ENCODE measurements around the gene UNC119B. TPM values are rescaled to one million over a fixed set of nuclear protein-coding genes. Genes with fewer than 3 reads are reported as not detected.

The UNC119B gene
- total RNA-seq, 1 donor from 2014 or later: 26.8 TPM

DNA sequence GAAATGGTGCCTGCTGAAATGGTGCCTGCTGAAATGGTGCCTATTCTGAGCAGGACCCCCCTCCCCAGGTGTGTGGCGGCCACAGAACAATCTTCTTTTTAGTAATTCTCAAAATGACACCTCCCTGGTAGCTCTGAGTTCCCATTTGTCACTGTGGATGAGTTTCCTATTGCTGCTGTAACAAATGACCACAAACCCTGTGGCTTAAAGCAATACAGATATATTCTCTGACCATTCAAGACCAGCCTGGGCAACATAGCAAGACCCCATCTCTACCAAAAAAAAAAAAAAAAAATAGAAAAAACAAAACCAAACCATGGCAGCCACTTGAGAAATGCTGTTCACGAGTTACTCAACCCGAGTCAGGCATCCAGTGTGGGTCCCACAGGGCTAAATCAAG lies 23.3 kb downstream of the UNC119B start:
- Histone ChIP-seq H3K4me3 (no peak overlapping the region), H3K36me3 (peaks cover 10 to 17% of the 10 kb centered on the region in 2 donors), H3K4me1 (no peaks in the 10 kb centered on the region), H3K9me3 (no peaks in the 10 kb centered on the region), H3K27ac (no peak overlapping the region), H3K27me3 (no peaks in the 10 kb centered on the region)
- DNase-seq (ENCODE audit: low spot score in 2 of 2): no peak
- intact Hi-C loops (cut with DNase I): no loop called here
- TF ChIP-seq CTCF (IDR thresholded peaks at IDR 0.05): no peak

DNA sequence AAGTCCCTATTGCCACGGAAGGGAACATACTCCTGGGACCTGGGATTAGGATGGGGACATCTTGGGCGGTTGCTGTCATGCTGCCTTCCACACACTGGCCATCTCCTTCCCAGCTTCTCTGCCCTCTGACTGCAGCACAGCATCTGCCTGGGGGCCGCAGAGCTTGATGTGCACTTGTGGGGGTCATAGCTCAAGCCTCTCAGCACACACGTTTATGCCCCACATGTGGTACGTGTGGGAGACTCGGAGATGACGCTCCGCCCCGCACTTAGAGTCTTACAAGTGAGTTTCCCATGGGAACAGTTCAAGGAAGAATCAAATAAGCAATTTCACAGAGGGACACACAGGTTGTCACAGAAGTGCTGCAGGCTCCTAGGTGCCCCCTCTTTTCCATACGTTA lies 24.0 kb downstream of the UNC119B start:
- intact Hi-C loops (cut with DNase I): no loop called here
- H3K36me3 ChIP-seq: peaks cover 14 to 24% of the 10 kb centered on the region in 2 donors
- H3K9me3 ChIP-seq: no peaks in the 10 kb centered on the region
- H3K27me3 ChIP-seq: no peaks in the 10 kb centered on the region
- no peak overlapping the region for H3K27ac ChIP-seq
- DNase-seq (ENCODE audit: low spot score in 2 of 2): no peak
- H3K4me3 ChIP-seq: no peak overlapping the region
- no peaks in the 10 kb centered on the region for H3K4me1 ChIP-seq
- no peak for TF ChIP-seq CTCF (IDR thresholded peaks at IDR 0.05)

DNA sequence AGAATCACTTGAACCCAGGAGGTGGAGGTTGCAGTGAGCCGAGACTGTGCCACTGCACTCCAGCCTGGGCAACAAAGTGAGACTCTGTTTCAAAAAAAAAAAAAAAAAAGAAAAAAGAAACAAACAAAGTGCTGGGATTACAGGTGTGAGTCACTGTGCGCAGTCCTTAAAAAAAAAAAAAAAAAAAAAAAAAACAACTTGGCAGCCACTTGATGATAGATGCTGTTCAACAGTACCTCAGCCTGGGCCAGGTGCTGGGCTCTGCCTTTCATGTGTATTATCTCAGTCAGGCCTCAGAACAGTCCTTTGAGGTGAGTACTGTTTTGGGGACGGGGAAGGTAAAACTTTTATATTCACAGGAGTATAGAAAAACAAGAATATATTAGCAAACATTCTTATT lies 24.9 kb downstream of the UNC119B start:
- DNase-seq (ENCODE audit: low spot score in 2 of 2): no peak
- TF ChIP-seq CTCF (IDR thresholded peaks at IDR 0.05): no peak
- Histone ChIP-seq H3K4me3 (no peak overlapping the region), H3K9me3 (no peaks in the 10 kb centered on the region), H3K36me3 (peaks cover 11 to 22% of the 10 kb centered on the region in 2 donors), H3K27me3 (no peaks in the 10 kb centered on the region), H3K27ac (no peak overlapping the region), H3K4me1 (no peaks in the 10 kb centered on the region)
- intact Hi-C loops (cut with DNase I): no loop called here

GRCh38 chr12:120736404-120737331 lies 26.4 kb downstream of the UNC119B start:
- H3K4me1 ChIP-seq: no peaks in the 10 kb centered on the region
- DNase-seq (ENCODE audit: low spot score in 2 of 2): no peak
- TF ChIP-seq CTCF (IDR thresholded peaks at IDR 0.05): no peak
- no peak overlapping the region for H3K4me3 ChIP-seq
- no peaks in the 10 kb centered on the region for H3K27me3 ChIP-seq
- intact Hi-C loops (cut with DNase I): no loop called here
- peaks cover 11 to 13% of the 10 kb centered on the region in 2 donors for H3K36me3 ChIP-seq
- H3K27ac ChIP-seq: no peak overlapping the region
- no peaks in the 10 kb centered on the region for H3K9me3 ChIP-seq

- intact Hi-C loops (cut with DNase I): no loop called here
- no peak overlapping the region for H3K27ac ChIP-seq
- DNase-seq (ENCODE audit: low spot score in 2 of 2): no peak
- no peaks in the 10 kb centered on the region for H3K27me3 ChIP-seq
- no peak for TF ChIP-seq CTCF (IDR thresholded peaks at IDR 0.05)
- H3K36me3 ChIP-seq: peaks cover 11 to 13% of the 10 kb centered on the region in 2 donors
- no peaks in the 10 kb centered on the region for H3K9me3 ChIP-seq
- H3K4me3 ChIP-seq: no peak overlapping the region
- no peaks in the 10 kb centered on the region for H3K4me1 ChIP-seq
Measured at GRCh38 chr12:120737557-120738251, 27.4 kb downstream of the UNC119B start.

Measured in ascending aorta (tissue), 2 donors.